ENCODE results near the gene MROH2A. TPM values are rescaled to one million over a fixed set of nuclear protein-coding genes. Genes with fewer than 3 reads are reported as not detected.
A peak's percentile ranks its signal among the peaks of the same experiment; 100 is the strongest.

MROH2A gene
- total and polyA plus RNA-seq, 8 donors, result 1.1 to 4.0 (median 1.4) TPM; not detected in 5

- no peaks in the 10 kb centered on the region for H3K36me3 ChIP-seq
- no peaks in the 10 kb centered on the region for H3K27me3 ChIP-seq
- H3K27ac ChIP-seq, result no peak overlapping the region
- peak in 1 of 2 donors; percentile 23 for DNase-seq
- intact Hi-C loops (cut with DNase I; ENCODE audit: low total_unique reads), result no loop called here
- no peak overlapping the region for H3K4me3 ChIP-seq
- 75 to 91% (median 78%) methylated on average over 9 to 21 of the region's 21 CpGs for WGBS, 5 donors
- H3K9me3 ChIP-seq, result peaks cover 0 to 8% (median 0%) of the 10 kb centered on the region in 4 donors
- TF ChIP-seq POLR2A (IDR thresholded peaks at IDR 0.05) (no peak), EP300 (IDR thresholded peaks at IDR 0.05) (no peak), CTCF (IDR thresholded peaks at IDR 0.05) (no peak), POLR2AphosphoS5 (IDR thresholded peaks at IDR 0.05) (no peak)
- no peaks in the 10 kb centered on the region for H3K4me1 ChIP-seq
Observed at GRCh38 chr2:233822101-233822771, 44.1 kb downstream of the MROH2A start.

DNA sequence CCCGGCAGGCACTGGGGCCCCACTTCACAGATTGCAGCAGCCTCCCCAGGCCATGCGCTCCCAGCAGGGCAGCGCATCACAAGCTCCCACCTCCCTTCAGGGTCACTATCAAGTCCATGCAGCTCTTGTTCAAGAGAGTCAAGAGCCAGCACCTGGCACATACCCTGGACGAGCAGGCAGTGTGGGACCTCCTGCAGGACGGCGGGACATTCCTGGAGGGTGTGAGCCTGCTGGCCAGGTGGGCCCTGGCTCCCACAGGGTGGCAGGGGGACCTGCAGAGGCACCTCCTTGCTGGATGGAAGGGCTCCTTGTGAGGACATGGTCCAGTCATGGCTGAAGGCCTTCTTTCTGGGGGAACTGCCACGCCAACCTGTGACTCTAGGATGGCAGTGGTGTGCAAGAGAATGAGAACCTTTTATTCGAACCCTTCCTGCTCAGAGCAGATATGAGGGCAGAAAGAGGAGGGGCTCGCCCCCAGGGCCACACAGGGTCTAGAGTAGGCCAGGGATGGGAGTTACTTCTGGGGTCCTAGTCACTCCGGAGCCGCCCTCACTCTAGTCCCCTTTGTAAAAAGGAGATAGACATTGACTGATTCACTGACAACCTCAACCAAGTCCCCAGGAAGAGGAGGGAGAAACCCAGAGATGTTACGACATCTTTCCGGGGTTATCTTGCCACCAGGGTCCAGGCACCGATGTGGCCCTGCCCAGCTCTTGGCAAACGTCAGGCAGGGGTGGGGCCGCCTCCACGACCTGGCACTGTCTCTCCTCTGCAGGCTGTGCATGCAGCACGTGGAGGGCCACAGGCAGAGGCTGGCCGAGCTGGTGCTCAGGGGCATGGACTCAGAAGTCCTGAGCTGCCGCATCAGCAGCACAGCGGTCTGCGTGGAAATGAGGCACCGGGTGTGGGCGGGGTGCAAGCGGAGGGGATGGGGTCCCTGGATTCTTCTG, 44.9 kb downstream of the MROH2A start:
- 68 to 81% (median 72%) methylated on average over 18 to 25 of the region's 25 CpGs for WGBS, 5 donors
- Histone ChIP-seq H3K27ac (no peak overlapping the region), H3K9me3 (peaks cover 0 to 8% (median 0%) of the 10 kb centered on the region in 4 donors), H3K27me3 (no peaks in the 10 kb centered on the region), H3K4me1 (no peaks in the 10 kb centered on the region), H3K4me3 (no peak overlapping the region), H3K36me3 (no peaks in the 10 kb centered on the region)
- intact Hi-C loops (cut with DNase I; ENCODE audit: low total_unique reads), result no loop called here
- peak in 1 of 2 donors; percentile 7 for DNase-seq
- no peak for TF ChIP-seq POLR2AphosphoS5 (IDR thresholded peaks at IDR 0.05)
- no peak for TF ChIP-seq EP300 (IDR thresholded peaks at IDR 0.05)
- no peak for TF ChIP-seq CTCF (IDR thresholded peaks at IDR 0.05)
- no peak for TF ChIP-seq POLR2A (IDR thresholded peaks at IDR 0.05)

DNA sequence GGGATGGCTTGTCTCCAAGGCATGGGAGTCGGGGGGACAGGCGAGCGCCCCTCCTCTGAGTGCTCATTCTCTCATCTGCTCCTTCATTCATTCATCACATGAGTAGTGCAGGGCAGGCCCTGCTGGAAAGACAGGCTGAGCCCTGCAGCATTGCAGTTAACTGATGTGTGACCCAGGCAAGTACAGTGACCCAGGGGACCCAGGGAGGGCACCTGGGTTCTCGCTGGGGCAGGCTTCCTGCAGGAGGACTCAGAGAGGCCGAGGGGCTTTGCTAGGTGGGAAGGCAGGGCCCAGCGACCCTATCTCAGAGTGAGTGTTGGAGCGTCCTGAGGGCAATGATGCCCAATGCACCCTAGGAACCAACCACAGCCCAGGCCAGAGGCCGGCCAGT, 45.6 kb downstream of the MROH2A start:
- peaks cover 0 to 4% (median 0%) of the 10 kb centered on the region in 3 donors for H3K27me3 ChIP-seq
- peaks cover 0 to 8% (median 0%) of the 10 kb centered on the region in 4 donors for H3K9me3 ChIP-seq
- TF ChIP-seq CTCF (IDR thresholded peaks at IDR 0.05), result no peak
- no peak for TF ChIP-seq EP300 (IDR thresholded peaks at IDR 0.05)
- no peak for TF ChIP-seq POLR2A (IDR thresholded peaks at IDR 0.05)
- TF ChIP-seq POLR2AphosphoS5 (IDR thresholded peaks at IDR 0.05), result no peak
- WGBS, 5 donors, result 89 to 95% (median 89%) methylated on average over 5 to 8 of the region's 8 CpGs
- DNase-seq, result no peak
- no peaks in the 10 kb centered on the region for H3K4me1 ChIP-seq
- no peak overlapping the region for H3K4me3 ChIP-seq
- no peaks in the 10 kb centered on the region for H3K36me3 ChIP-seq
- intact Hi-C loops (cut with DNase I; ENCODE audit: low total_unique reads), result no loop called here
- no peak overlapping the region for H3K27ac ChIP-seq

GRCh38 chr2:233824373-233824772, 46.2 kb downstream of the MROH2A start:
- Histone ChIP-seq H3K27me3 (peaks cover 0 to 6% (median 0%) of the 10 kb centered on the region in 3 donors), H3K4me3 (no peak overlapping the region), H3K4me1 (no peaks in the 10 kb centered on the region), H3K27ac (no peak overlapping the region), H3K9me3 (peaks cover 0 to 8% (median 0%) of the 10 kb centered on the region in 4 donors), H3K36me3 (no peaks in the 10 kb centered on the region)
- 73 to 80% (median 78%) methylated on average over 7 of the region's 7 CpGs for WGBS, 5 donors
- TF ChIP-seq CTCF (IDR thresholded peaks at IDR 0.05), result no peak
- intact Hi-C loops (cut with DNase I; ENCODE audit: low total_unique reads), result no loop called here
- DNase-seq, result no peak

All from stomach (tissue), 9 donors.